HG03045 (cell line): ENCODE results near the gene CDHR4.

Source experiments
- ATAC-seq: cut with Tn5 transposase; IDR thresholded peaks from one replicate; pipeline ENCODE4 v1.9.1; 2021; ENCODE audit warnings: mild to moderate bottlenecking, moderate library complexity; ENCODE audit not compliant: unreplicated experiment

CDHR4 gene

DNA sequence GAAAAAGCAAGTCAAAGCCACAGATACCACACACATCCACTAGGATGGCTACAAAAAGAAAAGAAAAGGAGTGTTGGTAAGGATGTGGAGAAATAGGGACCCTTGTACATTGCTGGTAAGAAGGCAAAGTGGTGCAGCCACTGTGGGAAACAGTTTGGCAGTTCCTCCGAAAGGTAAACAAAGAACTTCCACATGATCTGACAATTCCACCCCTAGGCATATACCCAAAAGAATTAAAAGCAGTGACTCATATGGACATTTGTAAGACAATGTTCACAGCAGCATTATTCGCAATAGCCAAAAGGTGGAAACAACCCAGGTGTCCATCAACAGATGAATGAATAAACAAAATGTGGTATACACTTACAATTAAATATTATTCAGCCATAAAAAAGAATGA is 53.7 kb downstream of the CDHR4 start:
- no peak for ATAC-seq
